Loucy (cell line): ENCODE measurements around the gene TSPAN9.

Experiments
- CTCF ChIP-seq: fragments of 200-600 bp; sonication (generic); conservative IDR thresholded peaks from 2 replicates; pipeline ENCODE4 v1.5.1; 2014; ENCODE audit warnings: mild to moderate bottlenecking, antibody characterized with exemption, low read length
- EZH2phosphoT487 ChIP-seq: fragments of 200-600 bp; IDR thresholded peaks from 2 replicates; pipeline ENCODE4 v1.6.1; 2018; ENCODE audit warnings: antibody characterized with exemption, mild to moderate bottlenecking, moderate library complexity, borderline replicate concordance

DNA sequence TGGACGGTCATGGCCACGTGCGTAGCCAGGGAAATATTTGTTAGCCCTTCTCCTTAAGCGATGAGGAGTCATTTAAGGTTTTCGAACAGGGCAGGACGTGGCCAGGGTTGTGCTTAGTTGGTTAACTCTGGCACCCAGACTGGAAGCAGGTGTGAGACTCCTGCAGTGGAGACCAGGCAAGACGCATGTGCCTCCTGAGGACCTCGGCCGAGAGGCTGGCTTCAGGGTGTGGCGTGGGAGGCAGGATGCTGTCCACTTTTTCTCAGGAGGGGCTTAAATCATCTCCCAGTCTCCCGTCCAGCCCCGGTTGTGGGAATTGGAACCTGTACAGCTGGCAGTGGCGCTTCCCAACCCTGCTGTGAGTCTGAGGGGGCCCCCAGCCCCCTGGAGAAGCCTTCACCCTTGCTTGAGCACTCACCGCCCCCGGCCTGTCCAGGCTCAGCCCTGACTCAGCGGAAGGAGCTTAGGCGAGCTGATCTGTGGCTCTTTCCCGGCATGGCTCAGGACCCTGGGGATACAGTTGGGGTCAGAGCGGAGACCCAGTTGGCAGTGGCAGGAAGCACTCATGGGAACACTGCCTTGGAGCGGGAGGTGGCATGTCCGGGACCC is 46.3 kb upstream of the TSPAN9 start:
- TF ChIP-seq CTCF (no peak), EZH2phosphoT487 (no peak)
